ENCODE measurements around the gene MRPL42. TPM values are rescaled to one million over a fixed set of nuclear protein-coding genes. Genes with fewer than 3 reads are reported as not detected.

MRPL42 gene
- total RNA-seq, 3 donors from 2014 or later, result 62.9 to 98.8 (median 89.2) TPM

DNA sequence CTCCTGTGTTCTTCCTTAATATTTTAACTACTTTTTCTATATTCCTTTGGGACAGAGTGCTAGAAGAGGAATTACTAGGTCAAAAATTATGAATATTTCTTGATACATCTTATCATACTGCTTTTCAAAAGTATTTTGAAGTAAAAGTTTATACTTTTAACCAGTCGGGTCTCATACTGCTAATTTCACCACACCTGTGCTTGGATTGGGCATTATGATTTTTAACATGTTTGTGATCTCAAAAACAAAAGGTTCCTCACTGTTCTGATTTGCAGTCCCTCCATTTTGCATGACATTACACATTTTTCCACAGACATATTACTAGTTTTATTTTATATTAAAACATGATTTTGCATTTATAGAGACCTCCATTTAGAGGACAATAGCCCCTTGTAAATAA is 32.9 kb downstream of the MRPL42 start:
- Mint-ChIP-seq H3K4me1 (ENCODE audit: low read depth) (peaks cover 1% of the 10 kb centered on the region), H3K27me3 (ENCODE audit: low read depth) (no peaks in the 10 kb centered on the region), H3K9me3 (no peaks in the 10 kb centered on the region), H3K36me3 (ENCODE audit: insufficient read depth) (peaks cover 16% of the 10 kb centered on the region), H3K4me3 (no peak overlapping the region)
- ATAC-seq (no peak), DNase-seq (no peak)

DNA sequence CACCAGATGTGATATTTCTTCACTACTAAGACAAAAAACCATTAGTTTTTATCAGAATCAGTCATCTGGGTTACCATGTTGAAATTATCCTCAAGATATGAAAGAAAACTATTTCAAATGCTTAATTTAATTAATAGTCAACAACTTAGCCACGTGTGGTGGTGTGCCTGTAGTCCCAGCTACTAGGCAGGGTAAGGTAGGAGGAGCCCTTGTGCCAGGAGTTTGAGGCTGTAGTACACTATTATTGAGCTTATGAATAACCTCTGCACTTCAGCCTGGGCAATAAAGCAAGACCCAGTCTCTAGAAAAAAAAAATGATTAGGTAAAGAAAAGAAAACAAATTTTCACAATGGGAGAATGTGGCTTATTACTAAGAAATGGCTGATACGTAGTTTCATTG is 33.4 kb downstream of the MRPL42 start:
- Mint-ChIP-seq H3K27me3 (ENCODE audit: low read depth) (no peaks in the 10 kb centered on the region), H3K4me3 (no peak overlapping the region), H3K36me3 (ENCODE audit: insufficient read depth) (peaks cover 20% of the 10 kb centered on the region), H3K9me3 (no peaks in the 10 kb centered on the region), H3K4me1 (ENCODE audit: low read depth) (peaks cover 1% of the 10 kb centered on the region)
- DNase-seq, result no peak
- ATAC-seq, result no peak

DNA sequence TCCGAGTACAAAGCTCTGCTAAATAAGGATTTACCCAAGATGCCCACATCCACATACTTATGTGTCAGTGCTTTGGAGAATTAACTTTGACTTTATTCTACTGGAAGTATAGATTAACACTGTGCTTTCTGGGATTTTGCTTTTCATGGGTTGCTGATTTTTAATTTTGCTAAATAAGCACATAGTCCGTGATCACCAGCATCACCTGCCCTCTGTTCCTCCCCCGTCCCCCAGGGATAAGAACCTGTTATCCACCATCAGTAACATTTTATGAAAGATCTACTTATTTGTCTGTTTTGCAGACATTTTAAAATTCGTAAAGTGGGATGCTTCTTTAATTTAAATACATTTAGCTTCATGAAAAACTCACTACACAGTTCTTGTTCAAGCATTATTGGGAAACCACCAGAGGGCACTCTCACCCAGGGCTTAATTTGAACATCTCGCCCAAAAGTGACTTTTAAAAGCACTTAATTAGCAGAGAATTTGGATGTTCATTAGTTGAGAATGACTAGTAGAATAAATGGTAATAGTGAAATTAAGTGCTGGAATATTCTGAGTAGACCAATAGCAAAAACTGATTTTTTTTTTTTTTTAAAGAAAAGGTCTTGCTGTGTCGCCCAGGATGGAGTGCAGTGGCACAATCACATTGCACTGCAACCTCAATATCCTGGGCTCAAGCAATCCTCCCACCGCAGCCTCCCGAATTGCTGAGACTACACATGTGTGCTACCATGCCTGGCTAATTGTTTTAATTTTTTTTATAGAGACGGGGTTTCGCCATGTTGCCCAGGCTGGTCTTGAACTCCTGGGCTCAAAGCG is 35.7 kb downstream of the MRPL42 start:
- no peak for ATAC-seq
- Mint-ChIP-seq H3K27me3 (ENCODE audit: low read depth) (no peaks in the 10 kb centered on the region), H3K36me3 (ENCODE audit: insufficient read depth) (peaks cover 14% of the 10 kb centered on the region), H3K9me3 (no peaks in the 10 kb centered on the region), H3K4me1 (ENCODE audit: low read depth) (peaks cover 6% of the 10 kb centered on the region), H3K4me3 (no peak overlapping the region)
- DNase-seq, result peak; percentile 63

- Mint-ChIP-seq H3K27me3 (ENCODE audit: low read depth) (no peaks in the 10 kb centered on the region), H3K9me3 (no peaks in the 10 kb centered on the region), H3K36me3 (ENCODE audit: insufficient read depth) (peaks cover 11% of the 10 kb centered on the region), H3K4me3 (no peak overlapping the region), H3K4me1 (ENCODE audit: low read depth) (peaks cover 6% of the 10 kb centered on the region)
- ATAC-seq (no peak), DNase-seq (no peak)
Observed at GRCh38 chr12:93507165-93507564, 39.9 kb downstream of the MRPL42 start.

DNA sequence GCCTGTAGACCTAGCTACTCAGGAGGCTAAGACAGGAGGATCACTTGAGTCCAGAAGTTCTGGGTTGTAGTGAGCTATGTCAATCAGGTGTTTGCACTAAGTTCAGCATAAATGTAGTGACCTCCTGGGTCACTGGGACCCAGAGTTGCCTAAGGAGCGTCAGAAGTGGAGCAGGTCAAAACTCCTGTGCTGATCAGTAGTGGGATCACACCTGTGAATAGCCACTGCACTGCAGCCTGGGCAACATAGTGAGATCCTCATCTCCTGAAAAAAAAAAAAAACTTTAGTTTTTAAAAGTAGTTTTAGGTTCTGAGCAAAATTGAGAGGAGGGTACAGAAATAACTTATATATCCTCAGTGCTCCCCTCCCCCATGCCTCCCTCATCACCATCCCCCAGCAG is 42.2 kb downstream of the MRPL42 start:
- no peak overlapping the region for H3K4me3 Mint-ChIP-seq
- DNase-seq, result no peak
- H3K27me3 Mint-ChIP-seq (ENCODE audit: low read depth), result no peaks in the 10 kb centered on the region
- H3K9me3 Mint-ChIP-seq, result no peaks in the 10 kb centered on the region
- peaks cover 5% of the 10 kb centered on the region for H3K36me3 Mint-ChIP-seq (ENCODE audit: insufficient read depth)
- peaks cover 6% of the 10 kb centered on the region for H3K4me1 Mint-ChIP-seq (ENCODE audit: low read depth)
- ATAC-seq, result no peak

GRCh38 chr12:93514853-93515252 is 47.5 kb downstream of the MRPL42 start:
- Mint-ChIP-seq H3K9me3 (no peaks in the 10 kb centered on the region), H3K4me1 (ENCODE audit: low read depth) (no peaks in the 10 kb centered on the region), H3K36me3 (ENCODE audit: insufficient read depth) (no peaks in the 10 kb centered on the region), H3K27me3 (ENCODE audit: low read depth) (no peaks in the 10 kb centered on the region), H3K4me3 (no peak overlapping the region)
- ATAC-seq (no peak), DNase-seq (no peak)

DNA sequence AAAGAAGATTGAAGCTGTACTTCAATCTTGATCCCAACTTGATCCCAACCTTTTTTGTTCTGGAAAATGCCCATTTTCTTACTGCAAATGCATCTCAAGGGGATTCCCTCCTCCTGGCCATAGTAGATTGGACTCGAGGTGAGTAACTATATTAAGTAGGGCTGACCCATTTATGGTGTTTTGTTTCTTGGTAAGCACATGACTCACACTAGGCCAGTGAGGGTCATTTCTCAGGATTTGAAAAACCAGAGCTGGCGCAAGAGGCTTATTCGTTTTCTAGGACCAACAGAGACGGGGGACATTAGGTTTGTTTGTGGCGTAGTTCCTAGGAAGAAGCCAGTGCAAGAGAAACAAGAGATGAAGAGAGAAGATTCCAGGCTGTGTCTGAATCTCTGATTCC is 51.4 kb downstream of the MRPL42 start:
- no peak for DNase-seq
- H3K27me3 Mint-ChIP-seq (ENCODE audit: low read depth), result no peaks in the 10 kb centered on the region
- no peaks in the 10 kb centered on the region for H3K9me3 Mint-ChIP-seq
- H3K4me1 Mint-ChIP-seq (ENCODE audit: low read depth), result peaks cover 2% of the 10 kb centered on the region
- no peaks in the 10 kb centered on the region for H3K36me3 Mint-ChIP-seq (ENCODE audit: insufficient read depth)
- H3K4me3 Mint-ChIP-seq, result no peak overlapping the region
- ATAC-seq, result no peak

DNA sequence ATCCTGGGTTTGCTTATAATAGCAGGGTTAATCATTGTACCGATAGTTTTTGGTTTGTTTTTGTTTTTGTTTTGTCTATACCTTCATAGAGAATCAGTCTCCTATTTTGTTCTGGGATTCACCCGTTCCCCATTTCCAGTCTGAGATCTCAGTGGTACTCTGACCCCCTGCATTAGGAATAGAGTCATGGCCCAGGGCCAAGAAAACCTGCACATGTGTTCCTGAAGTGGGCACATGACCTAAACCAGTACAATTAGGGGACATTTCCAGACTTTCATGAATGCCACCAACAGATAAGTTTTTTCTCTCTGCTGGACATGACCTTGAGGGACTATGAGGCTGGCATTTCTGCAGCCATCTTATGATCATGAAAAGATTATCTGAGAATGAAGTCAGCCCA is 52.5 kb downstream of the MRPL42 start:
- no peaks in the 10 kb centered on the region for H3K9me3 Mint-ChIP-seq
- H3K36me3 Mint-ChIP-seq (ENCODE audit: insufficient read depth), result no peaks in the 10 kb centered on the region
- no peaks in the 10 kb centered on the region for H3K27me3 Mint-ChIP-seq (ENCODE audit: low read depth)
- ATAC-seq (no peak), DNase-seq (no peak)
- H3K4me1 Mint-ChIP-seq (ENCODE audit: low read depth), result peaks cover 2% of the 10 kb centered on the region
- no peak overlapping the region for H3K4me3 Mint-ChIP-seq

- H3K9me3 Mint-ChIP-seq, result no peaks in the 10 kb centered on the region
- no peak for DNase-seq
- H3K4me1 Mint-ChIP-seq (ENCODE audit: low read depth), result peaks cover 2% of the 10 kb centered on the region
Observed at GRCh38 chr12:93520454-93520853, 53.1 kb downstream of the MRPL42 start.

GRCh38 chr12:93521225-93522080 is 54.1 kb downstream of the MRPL42 start:
- no peak for DNase-seq
- H3K4me3 Mint-ChIP-seq, result no peak overlapping the region
- no peaks in the 10 kb centered on the region for H3K36me3 Mint-ChIP-seq (ENCODE audit: insufficient read depth)
- H3K27me3 Mint-ChIP-seq (ENCODE audit: low read depth), result peaks cover 3% of the 10 kb centered on the region
- H3K9me3 Mint-ChIP-seq, result no peaks in the 10 kb centered on the region
- H3K4me1 Mint-ChIP-seq (ENCODE audit: low read depth), result peaks cover 2% of the 10 kb centered on the region
- ATAC-seq, result no peak

More at GRCh38 chr12:93520454-93520853, 53.1 kb downstream of the MRPL42 start:
- no peak for ATAC-seq
- H3K36me3 Mint-ChIP-seq (ENCODE audit: insufficient read depth), result no peaks in the 10 kb centered on the region
- H3K27me3 Mint-ChIP-seq (ENCODE audit: low read depth), result no peaks in the 10 kb centered on the region
- H3K4me3 Mint-ChIP-seq, result no peak overlapping the region

DNA sequence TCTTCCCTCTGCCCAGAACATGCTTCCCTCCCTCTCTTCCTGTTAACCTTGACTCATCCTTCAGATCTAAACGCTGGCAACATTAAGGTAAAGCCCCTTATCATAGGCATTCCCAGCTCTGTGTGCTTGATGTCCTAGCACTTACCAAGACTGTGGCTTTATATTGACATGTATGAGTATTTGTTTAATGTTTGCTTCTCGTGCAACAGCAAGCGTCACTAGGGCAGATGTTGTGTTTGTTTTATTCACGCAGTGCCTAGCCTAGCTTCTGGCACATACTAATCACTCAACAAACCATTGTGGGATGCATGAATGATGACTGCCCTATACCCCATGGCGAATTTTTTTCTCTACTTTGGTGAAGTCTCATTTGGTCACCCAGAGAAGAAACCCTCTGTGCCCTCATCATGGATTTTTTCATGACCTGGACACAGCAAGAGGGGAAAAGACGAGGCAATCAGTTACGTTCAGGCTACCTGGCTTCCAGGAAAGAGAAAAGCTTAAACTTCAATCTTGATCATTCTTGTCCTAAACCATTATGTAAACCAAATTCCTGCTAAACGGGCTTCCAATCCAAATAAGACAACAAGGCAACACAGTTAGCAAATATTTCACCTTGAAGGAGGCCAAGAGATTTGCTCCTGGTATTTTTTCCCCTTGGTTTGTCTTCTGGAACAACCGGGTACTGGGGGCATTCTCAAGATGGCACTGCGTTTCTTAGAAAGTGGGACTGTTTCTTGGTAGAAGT is 57.2 kb downstream of the MRPL42 start:
- H3K4me1 Mint-ChIP-seq (ENCODE audit: low read depth), result peaks cover 4% of the 10 kb centered on the region
- no peaks in the 10 kb centered on the region for H3K36me3 Mint-ChIP-seq (ENCODE audit: insufficient read depth)
- no peaks in the 10 kb centered on the region for H3K9me3 Mint-ChIP-seq
- no peak overlapping the region for H3K4me3 Mint-ChIP-seq
- no peak for DNase-seq
- H3K27me3 Mint-ChIP-seq (ENCODE audit: low read depth), result peaks cover 3% of the 10 kb centered on the region
- ATAC-seq, result no peak

GRCh38 chr12:93526786-93527428 is 59.6 kb downstream of the MRPL42 start:
- ATAC-seq, result no peak
- peaks cover 3% of the 10 kb centered on the region for H3K27me3 Mint-ChIP-seq (ENCODE audit: low read depth)
- H3K9me3 Mint-ChIP-seq, result no peaks in the 10 kb centered on the region
- no peak for DNase-seq
- peaks cover 16% of the 10 kb centered on the region for H3K4me1 Mint-ChIP-seq (ENCODE audit: low read depth)
- H3K36me3 Mint-ChIP-seq (ENCODE audit: insufficient read depth), result no peaks in the 10 kb centered on the region
- H3K4me3 Mint-ChIP-seq, result no peak overlapping the region

DNA sequence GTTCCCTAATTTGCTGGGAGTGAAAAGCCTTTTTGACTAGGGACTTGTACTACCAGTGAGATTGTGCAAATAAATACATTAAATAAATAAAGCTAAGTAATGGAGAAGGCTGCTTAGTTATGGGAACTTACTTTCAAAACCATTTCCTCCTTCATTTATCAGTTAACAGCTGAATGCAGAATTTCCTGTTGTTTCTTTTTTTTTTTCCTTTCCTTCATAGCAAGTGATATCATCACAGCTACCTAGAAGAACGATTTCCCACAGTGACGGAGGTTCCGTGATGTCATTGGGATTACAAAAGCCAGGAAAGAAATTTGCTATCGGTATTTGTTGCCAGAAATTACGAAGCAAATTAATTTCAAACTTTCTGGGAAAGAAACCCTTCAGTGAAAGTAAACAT is 63.0 kb downstream of the MRPL42 start:
- DNase-seq (no peak), ATAC-seq (no peak)
- Mint-ChIP-seq H3K27me3 (ENCODE audit: low read depth) (peaks cover 3% of the 10 kb centered on the region), H3K4me1 (ENCODE audit: low read depth) (peaks cover 16% of the 10 kb centered on the region), H3K36me3 (ENCODE audit: insufficient read depth) (no peaks in the 10 kb centered on the region), H3K4me3 (no peak overlapping the region), H3K9me3 (no peaks in the 10 kb centered on the region)

DNA sequence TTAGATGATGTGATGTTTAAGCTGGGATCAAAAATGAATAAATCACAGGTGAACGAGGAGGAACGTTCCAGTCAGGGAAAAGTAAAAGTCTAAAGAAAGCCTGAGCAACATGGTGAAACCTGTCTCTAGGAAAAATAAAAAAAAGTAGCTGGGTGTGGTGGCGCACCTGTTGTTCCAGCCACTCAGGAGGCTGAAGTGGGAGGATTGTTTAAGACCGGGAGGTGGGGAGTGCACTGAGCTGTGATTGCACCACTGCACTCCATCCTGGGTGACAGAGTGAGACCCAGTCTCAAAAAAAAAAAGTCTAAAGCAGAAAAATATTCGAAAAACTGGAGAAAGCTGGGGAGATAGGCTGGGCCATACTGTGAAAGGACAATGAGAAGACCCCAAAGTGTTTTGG is 66.0 kb downstream of the MRPL42 start:
- no peak for ATAC-seq

More for the DNA sequence above, 66.0 kb downstream of the MRPL42 start:
- no peak for DNase-seq
- Mint-ChIP-seq H3K9me3 (no peaks in the 10 kb centered on the region), H3K4me3 (no peak overlapping the region), H3K27me3 (ENCODE audit: low read depth) (no peaks in the 10 kb centered on the region), H3K36me3 (ENCODE audit: insufficient read depth) (no peaks in the 10 kb centered on the region), H3K4me1 (ENCODE audit: low read depth) (peaks cover 28% of the 10 kb centered on the region)
